ENCODE measurements around the gene MAMDC2. TPM values are rescaled to one million over a fixed set of nuclear protein-coding genes. Genes with fewer than 3 reads are reported as not detected.

The MAMDC2 gene
- total RNA-seq, 2 donors from 2014 or later, result not detected

DNA sequence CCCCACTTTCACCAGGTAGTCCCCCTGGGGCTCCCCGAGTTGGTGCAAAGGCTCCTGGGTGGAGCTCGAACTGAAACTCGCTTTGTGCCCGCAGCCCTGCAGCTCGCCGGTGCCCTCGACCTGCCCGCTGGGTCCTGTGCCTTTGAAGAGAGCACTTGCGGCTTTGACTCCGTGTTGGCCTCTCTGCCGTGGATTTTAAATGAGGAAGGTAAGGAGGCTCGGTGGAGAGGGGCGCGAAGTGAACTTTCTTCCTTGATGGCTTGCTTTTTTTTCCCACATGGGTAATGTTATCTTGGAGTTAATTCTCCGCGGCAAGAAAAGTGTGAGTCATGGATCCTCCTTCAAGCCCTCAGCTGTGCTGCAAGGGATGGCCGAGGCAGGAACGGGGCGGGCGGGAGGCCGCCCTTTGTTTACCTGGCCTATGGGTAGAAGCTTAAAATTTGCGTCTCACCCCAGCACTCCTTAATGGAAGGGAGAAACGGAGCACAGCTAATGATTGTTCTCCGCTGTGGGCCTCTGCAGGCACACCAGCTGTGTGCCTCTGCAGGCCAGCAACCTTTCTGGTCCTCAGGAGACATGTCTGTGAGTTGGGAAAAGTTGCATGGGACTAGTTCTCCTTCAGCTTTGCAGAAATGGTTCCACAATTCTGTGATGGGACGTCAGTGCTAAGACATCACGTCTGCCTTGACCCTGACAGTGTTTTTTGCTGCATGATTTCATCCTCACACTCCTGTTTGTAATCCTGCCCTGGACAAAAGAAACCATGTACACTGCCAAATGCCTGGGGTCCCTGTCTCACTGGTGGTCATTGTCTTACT, 1.1 kb downstream of the MAMDC2 start:
- DNase-seq (ENCODE audit: low spot score), result no peak
- Mint-ChIP-seq H3K4me3 (no peak overlapping the region), H3K27me3 (peaks cover 34 to 41% of the 10 kb centered on the region in 2 donors), H3K9me3 (no peaks in the 10 kb centered on the region), H3K27ac (no peak overlapping the region), H3K4me1 (ENCODE audit: low read depth in 2 of 2) (no peaks in the 10 kb centered on the region), H3K36me3 (no peaks in the 10 kb centered on the region)
- no peak for ATAC-seq

DNA sequence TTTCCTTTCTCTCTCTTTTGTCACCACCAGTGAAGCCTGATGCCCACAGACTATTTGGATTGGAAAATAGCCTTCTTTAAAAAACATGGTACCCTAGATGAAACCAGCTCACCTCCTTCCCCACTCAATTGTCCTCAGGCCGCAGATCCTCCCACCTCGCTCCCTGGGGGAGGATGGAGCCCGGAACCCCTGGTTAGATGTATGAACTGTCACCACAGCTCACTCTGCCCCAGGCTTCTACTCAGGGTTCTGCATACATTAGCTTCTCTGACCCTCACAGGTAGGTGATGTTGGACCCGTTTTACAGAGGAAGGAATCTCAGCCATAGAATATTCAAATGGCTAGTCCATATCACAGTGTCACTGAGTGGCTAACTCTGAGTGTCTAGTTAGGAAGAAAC, 1.8 kb downstream of the MAMDC2 start:
- Mint-ChIP-seq H3K4me3 (no peak overlapping the region), H3K9me3 (no peaks in the 10 kb centered on the region), H3K27ac (no peak overlapping the region), H3K4me1 (ENCODE audit: low read depth in 2 of 2) (no peaks in the 10 kb centered on the region), H3K27me3 (peaks cover 34 to 41% of the 10 kb centered on the region in 2 donors), H3K36me3 (no peaks in the 10 kb centered on the region)
- DNase-seq (ENCODE audit: low spot score) (no peak), ATAC-seq (no peak)

DNA sequence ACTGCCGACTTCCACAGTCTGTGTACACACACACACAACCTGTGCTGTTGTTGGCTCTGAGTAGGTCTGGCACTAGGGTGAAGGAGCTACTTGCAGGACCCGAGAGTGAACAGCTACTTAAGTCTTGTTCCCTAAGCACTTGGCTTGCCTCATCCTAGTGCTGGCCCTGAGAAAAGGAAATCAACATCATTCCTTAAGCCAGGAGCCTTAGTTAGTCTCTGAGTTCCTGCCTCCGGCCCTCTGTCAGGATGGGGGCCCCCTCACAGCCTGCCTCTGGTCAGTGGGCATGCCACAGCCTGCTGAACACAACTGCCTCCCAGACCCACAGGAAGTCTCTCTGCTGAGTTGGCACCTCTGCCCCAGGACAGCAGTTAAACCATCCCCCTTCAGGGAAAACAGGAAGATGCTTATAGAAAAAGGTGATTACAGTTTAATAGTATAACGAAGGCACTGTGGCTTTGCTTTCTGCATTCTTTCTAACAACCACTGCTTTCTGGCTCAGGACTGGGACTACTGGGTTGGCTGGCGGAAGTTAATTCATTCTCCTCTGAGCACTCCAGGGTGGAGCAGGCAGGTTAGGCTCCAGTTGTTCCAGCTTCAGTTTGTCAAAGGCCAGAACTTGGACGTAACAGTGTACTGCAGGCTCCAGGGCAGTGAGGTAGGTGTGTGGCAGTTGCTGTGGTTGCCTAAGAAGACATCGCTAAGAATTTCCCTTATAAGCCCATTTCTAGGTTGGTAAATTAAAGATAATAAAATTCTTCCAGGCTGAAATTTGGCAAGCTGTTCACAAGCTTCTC, 2.8 kb downstream of the MAMDC2 start:
- H3K4me1 Mint-ChIP-seq (ENCODE audit: low read depth in 2 of 2), result no peaks in the 10 kb centered on the region
- ATAC-seq (peak in 1 of 2 donors; percentile 12), DNase-seq (ENCODE audit: low spot score) (no peak)
- H3K27me3 Mint-ChIP-seq, result peaks cover 36 to 43% of the 10 kb centered on the region in 2 donors
- H3K36me3 Mint-ChIP-seq, result no peaks in the 10 kb centered on the region
- no peak overlapping the region for H3K27ac Mint-ChIP-seq
- H3K9me3 Mint-ChIP-seq, result no peaks in the 10 kb centered on the region
- H3K4me3 Mint-ChIP-seq, result no peak overlapping the region

DNA sequence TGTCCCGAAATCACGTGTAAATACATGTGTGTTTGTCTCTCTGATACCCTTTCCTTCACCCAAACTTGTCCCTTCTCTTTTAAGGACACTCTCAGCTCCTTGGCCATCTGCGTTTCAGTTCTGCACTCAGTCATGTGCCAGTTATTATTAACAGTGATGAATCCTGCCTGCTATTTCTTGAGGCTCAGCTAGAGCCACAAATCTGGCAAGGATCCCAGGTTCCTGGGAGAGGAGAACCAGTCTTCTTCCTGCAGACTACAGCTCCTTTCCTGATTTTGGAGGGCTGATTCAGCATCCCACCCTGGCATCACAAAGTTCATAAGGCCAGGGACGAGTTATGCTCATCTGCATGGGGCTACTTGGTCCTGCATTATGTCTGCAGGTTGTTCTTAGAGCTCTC, 5.6 kb downstream of the MAMDC2 start:
- no peak overlapping the region for H3K4me3 Mint-ChIP-seq
- H3K27ac Mint-ChIP-seq, result no peak overlapping the region
- DNase-seq (ENCODE audit: low spot score), result no peak
- ATAC-seq, result no peak
- H3K9me3 Mint-ChIP-seq, result no peaks in the 10 kb centered on the region
- peaks cover 31 to 40% of the 10 kb centered on the region in 2 donors for H3K27me3 Mint-ChIP-seq
- H3K36me3 Mint-ChIP-seq, result no peaks in the 10 kb centered on the region
- H3K4me1 Mint-ChIP-seq (ENCODE audit: low read depth in 2 of 2), result no peaks in the 10 kb centered on the region

DNA sequence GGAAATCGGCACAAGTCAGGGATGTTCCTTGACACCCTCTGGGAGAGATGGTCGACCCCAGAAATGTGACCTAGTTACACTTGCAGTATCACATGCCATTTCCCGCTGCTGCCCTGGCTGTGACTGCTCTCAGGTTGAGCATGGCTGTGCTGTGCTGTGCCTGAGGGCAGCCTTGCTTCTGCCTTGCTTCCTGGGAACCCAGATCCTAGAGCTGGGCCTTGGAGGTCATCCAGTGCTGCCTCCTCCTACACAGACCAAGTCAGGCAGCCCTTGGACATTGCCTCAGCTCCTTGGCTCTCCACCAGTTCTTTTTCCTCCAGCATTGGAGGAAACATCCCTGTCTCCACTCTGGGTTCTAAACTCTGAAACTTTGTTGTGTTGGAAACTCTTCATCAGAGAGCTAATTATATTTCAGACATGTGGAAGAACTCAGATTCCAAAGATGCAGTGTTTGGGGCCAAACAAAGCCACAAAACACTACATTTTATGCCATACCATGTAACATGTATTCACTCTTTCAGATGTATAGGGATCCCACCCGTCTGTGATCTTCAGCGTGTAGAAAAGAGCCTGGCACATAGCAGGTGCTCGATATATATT, 6.1 kb downstream of the MAMDC2 start:
- ATAC-seq (peak in 1 of 2 donors; percentile 25), DNase-seq (ENCODE audit: low spot score) (no peak)
- Mint-ChIP-seq H3K4me3 (no peak overlapping the region), H3K27ac (no peak overlapping the region), H3K9me3 (no peaks in the 10 kb centered on the region), H3K27me3 (peaks cover 27 to 39% of the 10 kb centered on the region in 2 donors), H3K4me1 (ENCODE audit: low read depth in 2 of 2) (no peaks in the 10 kb centered on the region), H3K36me3 (no peaks in the 10 kb centered on the region)

DNA sequence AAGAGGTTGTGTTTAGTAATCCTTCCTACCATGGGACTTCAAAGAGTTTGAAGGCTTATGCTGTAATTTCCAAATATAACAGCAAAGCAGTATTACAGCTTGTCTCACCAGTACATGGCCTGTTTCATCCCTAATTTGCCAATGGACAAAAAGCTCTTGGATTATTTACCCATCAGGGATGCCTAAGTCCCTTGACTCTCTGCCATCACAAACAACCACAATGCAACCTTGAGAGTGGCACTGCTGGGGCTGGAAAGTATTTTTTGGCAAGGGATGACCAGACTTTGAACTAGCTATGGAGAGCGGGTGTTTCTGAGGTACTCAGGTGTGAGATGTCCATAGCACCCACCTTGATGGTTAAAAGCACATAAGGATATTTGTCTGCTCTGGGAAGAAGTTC, 9.1 kb downstream of the MAMDC2 start:
- DNase-seq (ENCODE audit: low spot score) (no peak), ATAC-seq (no peak)
- H3K27me3 Mint-ChIP-seq, result peaks cover 12 to 29% of the 10 kb centered on the region in 2 donors
- H3K4me1 Mint-ChIP-seq (ENCODE audit: low read depth in 2 of 2), result no peaks in the 10 kb centered on the region
- H3K27ac Mint-ChIP-seq, result no peak overlapping the region
- no peaks in the 10 kb centered on the region for H3K36me3 Mint-ChIP-seq
- H3K4me3 Mint-ChIP-seq, result no peak overlapping the region
- H3K9me3 Mint-ChIP-seq, result no peaks in the 10 kb centered on the region

DNA sequence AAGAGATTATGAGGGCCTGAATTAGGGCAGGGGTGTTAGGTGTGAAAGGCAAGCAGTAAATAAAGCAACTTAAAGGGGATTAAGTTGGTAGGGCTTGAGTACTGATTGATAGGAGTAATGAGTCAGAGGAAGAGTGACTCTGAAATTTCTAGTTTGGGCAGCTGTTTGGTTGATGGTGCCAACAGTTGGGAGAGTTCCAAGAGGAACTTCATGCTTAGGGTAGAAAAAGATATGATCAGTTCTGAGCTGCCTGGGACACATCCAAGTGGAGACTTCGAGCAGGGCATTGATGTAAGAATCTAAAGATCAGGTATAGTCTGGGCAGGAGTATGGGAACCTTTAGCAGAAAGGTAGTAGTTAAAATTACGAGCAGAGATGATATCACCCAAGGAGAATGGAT, 10.2 kb downstream of the MAMDC2 start:
- no peaks in the 10 kb centered on the region for H3K36me3 Mint-ChIP-seq
- peaks cover 7 to 29% of the 10 kb centered on the region in 2 donors for H3K27me3 Mint-ChIP-seq
- DNase-seq (ENCODE audit: low spot score), result no peak
- H3K27ac Mint-ChIP-seq, result no peak overlapping the region
- no peaks in the 10 kb centered on the region for H3K4me1 Mint-ChIP-seq (ENCODE audit: low read depth in 2 of 2)
- ATAC-seq, result no peak
- H3K9me3 Mint-ChIP-seq, result no peaks in the 10 kb centered on the region
- no peak overlapping the region for H3K4me3 Mint-ChIP-seq

DNA sequence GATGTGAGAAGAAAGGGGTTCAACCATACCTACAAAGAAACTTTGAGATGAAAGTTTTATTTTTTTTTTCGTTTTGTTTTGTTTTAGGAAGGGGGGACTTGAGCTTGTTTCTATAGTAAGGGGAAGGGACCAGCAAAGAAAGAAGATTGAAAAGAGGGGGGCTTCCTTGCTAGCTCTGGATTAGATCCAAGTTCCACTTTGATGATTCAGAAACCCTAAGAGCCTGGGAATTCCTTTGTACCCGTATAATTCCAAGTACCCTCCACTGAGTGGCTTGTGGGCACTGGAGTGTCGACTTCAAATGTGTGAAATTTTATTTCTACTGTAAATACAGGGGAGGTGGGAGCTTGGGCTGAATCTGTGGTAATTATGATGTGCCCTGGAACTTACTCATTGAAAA, 10.9 kb downstream of the MAMDC2 start:
- ATAC-seq, result no peak
- H3K4me1 Mint-ChIP-seq (ENCODE audit: low read depth in 2 of 2), result no peaks in the 10 kb centered on the region
- no peak overlapping the region for H3K4me3 Mint-ChIP-seq
- H3K27ac Mint-ChIP-seq, result no peak overlapping the region
- DNase-seq (ENCODE audit: low spot score), result no peak
- H3K36me3 Mint-ChIP-seq, result no peaks in the 10 kb centered on the region
- H3K27me3 Mint-ChIP-seq, result peaks cover 6 to 29% of the 10 kb centered on the region in 2 donors
- H3K9me3 Mint-ChIP-seq, result no peaks in the 10 kb centered on the region

DNA sequence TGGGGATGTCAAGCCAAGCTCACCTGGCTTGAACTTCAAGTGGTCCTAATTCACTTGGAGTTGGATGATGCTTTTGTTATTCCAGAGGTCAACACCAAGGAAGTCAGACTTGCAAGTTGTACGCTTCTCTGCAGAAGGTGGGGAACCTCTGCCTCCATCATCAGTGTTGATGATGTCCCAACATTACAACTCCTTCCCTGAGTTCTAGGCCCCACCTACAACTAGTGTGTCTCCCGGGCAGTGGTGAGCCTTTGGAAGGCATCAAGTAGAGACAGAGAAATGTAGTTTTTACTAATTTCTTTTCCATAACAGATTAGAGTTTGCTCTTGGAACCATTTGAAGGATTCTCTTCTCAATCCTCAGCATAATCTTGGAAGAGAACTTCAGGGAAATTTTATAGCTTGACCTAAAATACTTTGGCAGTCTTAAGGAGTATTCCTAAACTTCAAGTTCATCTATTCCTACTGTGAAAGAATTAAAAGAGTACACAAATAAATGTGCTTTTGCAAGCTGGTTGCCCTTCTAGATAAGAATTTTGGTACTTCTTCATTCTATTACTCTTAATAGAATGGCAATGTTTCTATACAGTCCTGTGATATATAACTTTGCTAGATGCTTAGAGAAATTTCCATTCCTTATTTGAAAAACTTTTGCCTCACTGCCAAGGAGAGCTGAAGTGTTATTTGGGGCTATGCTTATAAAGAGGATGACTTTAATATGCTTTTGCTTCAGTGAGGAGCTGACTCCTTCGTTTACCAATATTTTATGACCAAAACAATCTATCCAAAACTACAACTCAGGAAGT, 12.0 kb downstream of the MAMDC2 start:
- H3K4me1 Mint-ChIP-seq (ENCODE audit: low read depth in 2 of 2), result no peaks in the 10 kb centered on the region
- H3K27ac Mint-ChIP-seq, result no peak overlapping the region
- peaks cover 6 to 40% of the 10 kb centered on the region in 2 donors for H3K27me3 Mint-ChIP-seq
- H3K36me3 Mint-ChIP-seq, result no peaks in the 10 kb centered on the region
- H3K9me3 Mint-ChIP-seq, result no peaks in the 10 kb centered on the region
- no peak overlapping the region for H3K4me3 Mint-ChIP-seq
- DNase-seq (ENCODE audit: low spot score) (no peak), ATAC-seq (no peak)

DNA sequence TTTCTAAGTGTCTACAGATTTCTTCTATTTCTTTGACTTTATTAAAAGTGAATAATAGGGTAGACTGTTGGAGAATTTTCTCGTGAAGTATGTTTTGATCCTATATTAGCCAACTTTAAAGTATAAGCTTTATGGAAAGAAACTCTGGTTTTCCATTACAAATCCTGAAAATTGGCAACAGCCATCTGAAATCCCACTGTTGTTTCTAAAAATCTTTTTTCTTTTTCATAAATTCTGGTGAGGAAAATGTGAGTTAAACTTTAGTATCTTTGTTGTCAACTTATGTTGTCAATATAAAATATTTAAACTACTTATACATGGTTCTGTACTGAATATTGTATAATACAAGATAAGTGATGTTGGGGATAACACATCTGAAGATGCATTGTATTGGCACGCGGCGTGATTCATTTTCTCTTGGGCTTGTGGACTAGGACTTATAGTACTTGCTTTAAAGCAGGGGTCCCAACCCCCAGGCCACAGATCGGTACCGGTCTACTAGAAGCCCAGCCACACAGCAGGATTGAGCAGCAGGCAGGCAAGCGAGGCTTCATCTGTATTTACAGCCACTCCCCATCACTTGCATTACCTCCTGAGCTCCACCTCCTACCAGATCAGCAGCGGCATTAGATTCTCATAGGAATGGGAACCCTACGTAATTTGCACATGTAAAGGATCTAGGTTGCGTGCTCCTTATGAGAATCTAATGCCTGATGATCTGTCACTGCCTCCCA, 12.7 kb downstream of the MAMDC2 start:
- ATAC-seq, result no peak
- no peak for DNase-seq (ENCODE audit: low spot score)
- Mint-ChIP-seq H3K27me3 (peaks cover 4 to 35% of the 10 kb centered on the region in 2 donors), H3K9me3 (no peaks in the 10 kb centered on the region), H3K4me3 (no peak overlapping the region), H3K36me3 (no peaks in the 10 kb centered on the region), H3K27ac (no peak overlapping the region), H3K4me1 (ENCODE audit: low read depth in 2 of 2) (no peaks in the 10 kb centered on the region)

DNA sequence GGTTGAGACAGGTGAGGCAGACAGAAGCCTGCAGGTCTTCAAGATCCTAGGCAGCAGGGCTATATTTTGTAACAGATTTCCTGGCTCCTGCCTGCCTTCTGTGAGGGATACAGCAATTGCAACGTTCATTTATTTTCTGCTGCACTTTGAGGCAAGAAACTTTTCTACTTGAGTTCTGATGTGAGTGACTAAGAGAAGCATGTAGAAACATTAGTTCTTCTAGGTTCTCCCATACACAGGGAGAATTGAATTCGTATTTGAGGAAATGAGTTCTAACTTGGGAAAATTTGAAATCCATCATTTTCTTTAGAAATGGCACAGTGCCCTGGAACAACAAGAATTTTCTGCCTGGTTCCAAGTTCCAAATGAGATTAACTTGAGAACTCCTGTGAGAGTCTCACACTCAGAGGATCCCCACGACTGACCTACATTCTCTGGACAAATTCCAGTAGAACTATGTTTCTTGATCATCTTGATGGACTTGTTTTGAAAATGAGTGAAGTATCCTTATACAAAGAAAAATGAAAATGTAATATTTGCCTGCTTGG, 15.0 kb downstream of the MAMDC2 start:
- H3K27ac Mint-ChIP-seq, result no peak overlapping the region
- H3K27me3 Mint-ChIP-seq, result peaks cover 4 to 40% of the 10 kb centered on the region in 2 donors
- no peak for ATAC-seq
- H3K36me3 Mint-ChIP-seq, result no peaks in the 10 kb centered on the region
- H3K9me3 Mint-ChIP-seq, result no peaks in the 10 kb centered on the region
- H3K4me3 Mint-ChIP-seq, result no peak overlapping the region
- DNase-seq (ENCODE audit: low spot score), result no peak
- H3K4me1 Mint-ChIP-seq (ENCODE audit: low read depth in 2 of 2), result no peaks in the 10 kb centered on the region

DNA sequence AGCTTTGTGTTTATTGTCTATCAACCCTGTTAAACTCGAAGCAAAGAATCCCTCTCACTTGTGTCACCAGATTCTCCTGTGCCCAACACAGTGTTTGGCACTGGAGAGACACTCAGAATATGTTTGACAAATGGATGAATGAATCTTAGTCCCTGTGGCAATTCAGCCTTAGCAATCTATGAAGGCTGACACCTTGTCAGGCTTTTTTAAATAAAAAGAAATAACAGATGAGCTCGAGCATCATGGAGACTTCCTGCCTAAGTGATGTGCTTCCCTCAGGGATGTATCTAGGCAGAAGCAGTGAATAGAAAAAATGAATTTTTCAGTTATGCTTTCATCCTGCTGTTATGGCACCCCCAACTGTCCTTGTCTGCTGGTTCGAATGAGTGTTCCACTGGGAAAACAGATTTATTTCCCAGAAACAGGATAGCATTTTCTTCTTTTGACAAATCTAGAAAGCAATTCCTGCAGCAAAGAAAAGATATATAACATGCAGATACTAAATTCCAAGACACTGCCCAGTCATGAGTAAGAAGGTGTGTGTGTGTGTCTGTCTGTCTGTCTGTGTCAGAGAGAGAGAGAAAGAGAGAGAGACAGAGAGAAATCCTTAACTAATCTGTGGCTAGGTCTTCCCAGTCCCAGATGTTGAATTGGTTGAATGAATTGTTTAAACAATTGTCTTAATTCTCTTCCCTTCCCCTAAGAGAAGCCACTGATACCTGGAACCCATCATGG, 16.7 kb downstream of the MAMDC2 start:
- H3K4me3 Mint-ChIP-seq, result no peak overlapping the region
- DNase-seq (ENCODE audit: low spot score), result no peak
- no peak for ATAC-seq
- no peaks in the 10 kb centered on the region for H3K36me3 Mint-ChIP-seq
- H3K4me1 Mint-ChIP-seq (ENCODE audit: low read depth in 2 of 2), result no peaks in the 10 kb centered on the region
- no peaks in the 10 kb centered on the region for H3K9me3 Mint-ChIP-seq
- H3K27ac Mint-ChIP-seq, result no peak overlapping the region
- peaks cover 3 to 38% of the 10 kb centered on the region in 2 donors for H3K27me3 Mint-ChIP-seq
